Chondrocyte (in vitro differentiated cells): ENCODE data around the gene OR2C3. TPM values are rescaled to one million over a fixed set of nuclear protein-coding genes. Genes with fewer than 3 reads are reported as not detected.

Experiments
- DNase-seq: peaks from one replicate; pipeline ENCODE4 v3.0.0; 2021; ENCODE audit warnings: mixed read lengths, low spot score
- H3K27ac Mint-ChIP-seq: one replicate; pipeline ENCODE4 v1.8.0; 2021; ENCODE audit warnings: mild to moderate bottlenecking, moderate library complexity, mixed read lengths; ENCODE audit not compliant: unreplicated experiment
- H3K27me3 Mint-ChIP-seq: 2 replicates; pipeline ENCODE4 v1.8.0; 2021; ENCODE audit warnings: low read depth, mixed read lengths
- H3K36me3 Mint-ChIP-seq: 2 replicates; pipeline ENCODE4 v1.8.0; 2021; ENCODE audit warnings: low read depth, mixed read lengths
- H3K4me1 Mint-ChIP-seq: 2 replicates; pipeline ENCODE4 v1.8.0; 2021; ENCODE audit warnings: low read depth, mild to moderate bottlenecking, mixed read lengths
- H3K4me3 Mint-ChIP-seq: one replicate; pipeline ENCODE4 v1.8.0; 2021; ENCODE audit warnings: mild to moderate bottlenecking, moderate library complexity, mixed read lengths; ENCODE audit not compliant: unreplicated experiment
- H3K9me3 Mint-ChIP-seq: 2 replicates; pipeline ENCODE4 v1.8.0; 2021; ENCODE audit warnings: low read depth, mixed read lengths
- CTCF ChIP-seq: fragments of 200-600 bp; sonication (generic); IDR thresholded peaks from 2 replicates; pipeline ENCODE4 v1.5.0; 2021; ENCODE audit warnings: antibody characterized with exemption, mild to moderate bottlenecking, moderate library complexity
- total RNA-seq: library from RNA; stranded (reverse); gene quantifications from 3 replicates; pipeline ENCODE4 v1.2.1, GENCODE V29; 2021

Gene OR2C3
- total RNA-seq, 1 donor from 2014 or later, result not detected

- no peak overlapping the region for H3K27ac Mint-ChIP-seq
- H3K27me3 Mint-ChIP-seq, result peaks cover 6% of the 10 kb centered on the region
- H3K4me1 Mint-ChIP-seq, result peaks cover 14% of the 10 kb centered on the region
- DNase-seq, result no peak
- TF ChIP-seq CTCF, result no peak
- no peaks in the 10 kb centered on the region for H3K36me3 Mint-ChIP-seq
- H3K9me3 Mint-ChIP-seq, result no peaks in the 10 kb centered on the region
- H3K4me3 Mint-ChIP-seq, result no peak overlapping the region
Observed at GRCh38 chr1:247500865-247501264, 35.4 kb downstream of the OR2C3 start.

GRCh38 chr1:247496581-247497285, 39.5 kb downstream of the OR2C3 start:
- H3K36me3 Mint-ChIP-seq, result no peaks in the 10 kb centered on the region
- H3K27ac Mint-ChIP-seq, result peak overlapping the region; percentile 29
- peaks cover 18% of the 10 kb centered on the region for H3K4me1 Mint-ChIP-seq
- no peaks in the 10 kb centered on the region for H3K9me3 Mint-ChIP-seq
- no peak overlapping the region for H3K4me3 Mint-ChIP-seq
- no peak for TF ChIP-seq CTCF
- no peak for DNase-seq
- H3K27me3 Mint-ChIP-seq, result peaks cover 15% of the 10 kb centered on the region

GRCh38 chr1:247494767-247495166, 41.5 kb downstream of the OR2C3 start:
- no peak for TF ChIP-seq CTCF
- no peaks in the 10 kb centered on the region for H3K9me3 Mint-ChIP-seq

GRCh38 chr1:247493106-247493505, 43.1 kb downstream of the OR2C3 start:
- no peak for TF ChIP-seq CTCF
- H3K27me3 Mint-ChIP-seq, result peaks cover 15% of the 10 kb centered on the region
- H3K4me1 Mint-ChIP-seq, result peaks cover 18% of the 10 kb centered on the region
- no peak overlapping the region for H3K27ac Mint-ChIP-seq
- H3K9me3 Mint-ChIP-seq, result no peaks in the 10 kb centered on the region
- H3K36me3 Mint-ChIP-seq, result no peaks in the 10 kb centered on the region
- DNase-seq, result no peak
- no peak overlapping the region for H3K4me3 Mint-ChIP-seq

More at GRCh38 chr1:247494767-247495166, 41.5 kb downstream of the OR2C3 start:
- Mint-ChIP-seq H3K4me3 (no peak overlapping the region), H3K27ac (no peak overlapping the region), H3K27me3 (peaks cover 15% of the 10 kb centered on the region), H3K4me1 (peaks cover 18% of the 10 kb centered on the region), H3K36me3 (no peaks in the 10 kb centered on the region)
- DNase-seq, result no peak

- H3K4me1 Mint-ChIP-seq, result peaks cover 9% of the 10 kb centered on the region
- peaks cover 17% of the 10 kb centered on the region for H3K27me3 Mint-ChIP-seq
- no peak for TF ChIP-seq CTCF
- no peaks in the 10 kb centered on the region for H3K36me3 Mint-ChIP-seq
- H3K4me3 Mint-ChIP-seq, result no peak overlapping the region
- no peaks in the 10 kb centered on the region for H3K9me3 Mint-ChIP-seq
- DNase-seq, result no peak
- H3K27ac Mint-ChIP-seq, result no peak overlapping the region
Observed at GRCh38 chr1:247491328-247491727, 44.9 kb downstream of the OR2C3 start.
